H1 (cell line): Measurements from ENCODE around the gene CDK2. TPM values are rescaled to one million over a fixed set of nuclear protein-coding genes. Genes with fewer than 3 reads are reported as not detected.

Experiments used
- CTCF ChIA-PET: fragments of 300-600 bp; sonication (Branson Sonifier 250); formaldehyde crosslinking; loops from one replicate; lab custom pipeline; 2021; ENCODE audit not compliant: partially characterized antibody; lab: Charles Lee
- POLR2A ChIA-PET: fragments of 300-600 bp; sonication (Branson Sonifier 250); formaldehyde crosslinking; loops from one replicate; lab custom pipeline; 2021; ENCODE audit warnings: inconsistent platforms; ENCODE audit not compliant: partially characterized antibody; lab: Charles Lee
- DNase-seq, 2 experiments: peaks; one replicate each; pipeline versions ENCODE4 v3.0.0 to v3.0.0-alpha.2; 2010 to 2022; ENCODE audit warnings: low spot score in 2 of 2, low read depth in 1 of 2, mixed read lengths in 1 of 2
- FAIRE-seq: peaks from 2 replicates; lab custom pipeline; 2011; peaks lifted over from hg19 to GRCh38; lab: Jason Lieb, UNC
- H2AFZ ChIP-seq: 2 replicates; pipeline ENCODE4 v1.8.1; 2012; ENCODE audit warnings: low read length, inconsistent platforms
- H2AK5ac ChIP-seq: 2 replicates; pipeline ENCODE4 v1.6.1; 2013; ENCODE audit warnings: low read depth, low read length
- H2BK120ac ChIP-seq: replicated peaks from 2 replicates; pipeline ENCODE3; 2013; ENCODE audit warnings: low read depth, low read length, inconsistent platforms
- H2BK12ac ChIP-seq: 2 replicates; pipeline ENCODE4 v1.6.1; 2013; ENCODE audit warnings: low read depth, low read length
- H2BK15ac ChIP-seq: 2 replicates; pipeline ENCODE4 v1.6.1; 2013; ENCODE audit warnings: low read length
- H2BK20ac ChIP-seq: 2 replicates; pipeline ENCODE4 v1.6.1; 2013; ENCODE audit warnings: low read length
- H2BK5ac ChIP-seq: 2 replicates; pipeline ENCODE4 v1.6.1; 2013; ENCODE audit warnings: low read depth, low read length
- H3K14ac ChIP-seq: 2 replicates; pipeline ENCODE4 v1.6.1; 2013; ENCODE audit warnings: inconsistent platforms; ENCODE audit not compliant: insufficient read length
- H3K18ac ChIP-seq: 2 replicates; pipeline ENCODE4 v1.6.1; 2013; ENCODE audit warnings: low read length; ENCODE audit errors: extremely low read depth
- H3K23ac ChIP-seq: 2 replicates; pipeline ENCODE4 v1.6.1; 2013; ENCODE audit warnings: inconsistent platforms; ENCODE audit not compliant: insufficient read length
- H3K23me2 ChIP-seq: 2 replicates; pipeline ENCODE4 v1.6.1; 2013; ENCODE audit warnings: low read depth, low read length
- H3K27ac ChIP-seq: 2 replicates; pipeline ENCODE4 v1.6.1; 2011; ENCODE audit warnings: low read depth, low read length, inconsistent platforms
- H3K27me3 ChIP-seq, 4 experiments: replicated peaks in 1 of 4; 1 replicate in 1 of 4; 2 replicates in 3 of 4; pipeline versions ENCODE4 v1.6.1 to v1.8.1; 2011 to 2013; ENCODE audit warnings: low read length in 3 of 4, mild to moderate bottlenecking in 3 of 4, inconsistent platforms in 2 of 4, mixed read lengths in 2 of 4, moderate library complexity in 1 of 4; ENCODE audit not compliant: control insufficient read depth in 3 of 4, insufficient read depth in 3 of 4; ENCODE audit errors: extremely low read depth in 1 of 4
- H3K36me3 ChIP-seq, 4 experiments: 2 replicates each; pipeline versions ENCODE4 v1.6.1 to v1.8.1; 2011 to 2013; ENCODE audit warnings: mild to moderate bottlenecking in 4 of 4, low read length in 3 of 4, moderate library complexity in 2 of 4, control low read depth in 1 of 4, inconsistent platforms in 1 of 4; ENCODE audit not compliant: insufficient read depth in 4 of 4, control insufficient read depth in 2 of 4
- H3K4ac ChIP-seq: replicated peaks from 2 replicates; pipeline ENCODE3; 2013; ENCODE audit warnings: low read length, low read depth, mixed read lengths, inconsistent platforms; ENCODE audit not compliant: insufficient read length
- H3K4me1 ChIP-seq, 4 experiments: replicated peaks in 1 of 4; 1 replicate in 1 of 4; 2 replicates in 3 of 4; pipeline versions ENCODE4 v1.6.1 to v1.8.1; 2011 to 2013; ENCODE audit warnings: low read length in 3 of 4, inconsistent platforms in 2 of 4, mixed read lengths in 1 of 4; ENCODE audit not compliant: insufficient read depth in 4 of 4, control insufficient read depth in 3 of 4
- H3K4me2 ChIP-seq, 2 experiments: 2 replicates each; pipeline versions ENCODE4 v1.6.1 to v1.8.1; 2011 to 2013; ENCODE audit warnings: low read depth in 2 of 2, low read length in 2 of 2, control low read depth in 1 of 2, inconsistent platforms in 1 of 2, mild to moderate bottlenecking in 1 of 2; ENCODE audit not compliant: insufficient read depth in 1 of 2
- H3K4me3 ChIP-seq, 4 experiments: fragments of 200-600, 300-600 bp in 1 of 4; sonication (generic), shearing (Covaris generic), sonication (Bioruptor Twin) in 1 of 4; 2 replicates each; pipeline versions ENCODE4 v1.5.1 to v1.8.1; 2011 to 2016; ENCODE audit warnings: low read length in 4 of 4, low read depth in 3 of 4, control low read depth in 2 of 4, inconsistent platforms in 2 of 4, mild to moderate bottlenecking in 2 of 4, mixed read lengths in 1 of 4, moderate library complexity in 1 of 4; ENCODE audit not compliant: insufficient read depth in 2 of 4; ENCODE audit errors: extremely low read depth in 1 of 4
- H3K56ac ChIP-seq: replicated peaks from 2 replicates; pipeline ENCODE3; 2013; ENCODE audit warnings: low read depth, mild to moderate bottlenecking, mixed read lengths, low read length, inconsistent platforms; ENCODE audit not compliant: insufficient read length
- H3K79me1 ChIP-seq: 2 replicates; pipeline ENCODE4 v1.6.1; 2013; ENCODE audit warnings: low read depth, low read length, control low read depth
- H3K79me2 ChIP-seq, 2 experiments: 2 replicates each; pipeline versions ENCODE4 v1.6.1 to v1.8.1; 2012 to 2013; ENCODE audit warnings: low read length in 2 of 2, mild to moderate bottlenecking in 2 of 2, inconsistent platforms in 1 of 2; ENCODE audit not compliant: insufficient read depth in 2 of 2, control insufficient read depth in 1 of 2
- H3K9ac ChIP-seq, 4 experiments: replicated peaks in 1 of 4; 1 replicate in 1 of 4; 2 replicates in 3 of 4; pipeline versions ENCODE4 v1.6.1 to v1.8.1; 2011 to 2013; ENCODE audit warnings: low read depth in 3 of 4, low read length in 3 of 4, control low read depth in 2 of 4, mild to moderate bottlenecking in 2 of 4, moderate library complexity in 2 of 4, inconsistent platforms in 1 of 4; ENCODE audit errors: extremely low read depth in 1 of 4
- H3K9me3 ChIP-seq, 2 experiments: 2 replicates each; pipeline versions ENCODE4 v1.6.1 to v1.8.1; 2012 to 2013; ENCODE audit warnings: mild to moderate bottlenecking in 2 of 2, moderate library complexity in 2 of 2, control low read depth in 1 of 2, inconsistent platforms in 1 of 2, low read depth in 1 of 2, low read length in 1 of 2, mixed read lengths in 1 of 2; ENCODE audit not compliant: insufficient read depth in 2 of 2
- H4K20me1 ChIP-seq, 2 experiments: replicated peaks in 1 of 2; 2 replicates each; pipeline versions ENCODE3 to v1.8.1; 2011 to 2013; ENCODE audit warnings: inconsistent platforms in 2 of 2, low read length in 2 of 2, mild to moderate bottlenecking in 1 of 2; ENCODE audit not compliant: insufficient read depth in 2 of 2, control insufficient read depth in 1 of 2
- H4K5ac ChIP-seq: 2 replicates; pipeline ENCODE4 v1.6.1; 2013; ENCODE audit warnings: low read length, low read depth, mixed read lengths, inconsistent platforms; ENCODE audit not compliant: insufficient read length
- H4K8ac ChIP-seq: 2 replicates; pipeline ENCODE4 v1.8.0; 2013; ENCODE audit warnings: mild to moderate bottlenecking, moderate library complexity, low read length, inconsistent platforms; ENCODE audit not compliant: insufficient read depth; ENCODE audit errors: extremely low read depth
- H4K91ac ChIP-seq: replicated peaks from 2 replicates; pipeline ENCODE3; 2013; ENCODE audit warnings: low read length, mixed read lengths, inconsistent platforms; ENCODE audit not compliant: insufficient read length
- BACH1 ChIP-seq: IDR thresholded peaks from 2 replicates; pipeline ENCODE4 v1.6.1; 2012; ENCODE audit warnings: low read length, improper control_type of control experiment
- CBX8 ChIP-seq: fragments of 300-800, 300-1000 bp; sonication (generic); IDR thresholded peaks from 2 replicates; pipeline ENCODE4 v1.7.1; 2016; ENCODE audit warnings: low read depth, low read length, borderline replicate concordance
- HDAC6 ChIP-seq: IDR thresholded peaks from one replicate; pipeline ENCODE4 v1.7.1; 2012; ENCODE audit warnings: low read depth, mild to moderate bottlenecking, inconsistent platforms, low read length, moderate library complexity
- NANOG ChIP-seq: IDR thresholded peaks from 2 replicates; pipeline ENCODE4 v1.6.1; 2011; ENCODE audit warnings: low read length, low read depth, mild to moderate bottlenecking, inconsistent platforms; ENCODE audit not compliant: insufficient read depth, poor library complexity, severe bottlenecking
- TAF7 ChIP-seq: optimal IDR thresholded peaks from 2 replicates; pipeline ENCODE3; 2011; ENCODE audit warnings: low read depth, mild to moderate bottlenecking, inconsistent platforms, low read length, moderate library complexity, borderline replicate concordance
- YY1 ChIP-seq: IDR thresholded peaks from 2 replicates; pipeline ENCODE4 v1.6.1; 2011; ENCODE audit warnings: low read depth, mild to moderate bottlenecking, low read length
- WGBS, 2 experiments: shearing (Covaris generic) in 1 of 2; methylation state at CpG; one replicate each; pipeline versions ENCODE4 v1.1.6 to v1.1.7; 2013 to 2015; ENCODE audit warnings: low lambda C conversion rate in 2 of 2, mixed read lengths in 2 of 2, inconsistent platforms in 1 of 2, low coverage in 1 of 2, missing lambda C conversion rate in 1 of 2; ENCODE audit not compliant: insufficient replicate concordance in 2 of 2, insufficient coverage in 1 of 2, insufficient read length in 1 of 2; ENCODE audit errors: extremely low coverage in 1 of 2, missing lambda C conversion rate in 1 of 2; 5-methylcytosine and 5-hydroxymethylcytosine counted together
- polyA plus RNA-seq, 7 experiments: library from polyadenylated mRNA; depleted of rRNA in 3 of 7; stranded (reverse) in 5 of 7; unstranded in 2 of 7; fragments of >200 nt in 5 of 7; fragments of 200-250 nt in 2 of 7; gene quantifications; 1 replicate in 5 of 7; 2 replicates in 1 of 7; 4 replicates in 1 of 7; pipeline versions ENCODE4 v1.2.1 to v1.2.3, GENCODE V29; 2011 to 2013; ENCODE audit warnings: missing spikeins in 2 of 7, mixed read lengths in 2 of 7
- total RNA-seq: library from RNA; stranded (reverse); fragmentation: NEBNext Ultra II Directional; extraction: Animal tissue kit (Norgen Biotek cat#: 25700); gene quantifications from 2 replicates; pipeline ENCODE4 v1.2.1, GENCODE V29; 2021
- TF ChIP-seq, protein P1 (sequence below): IDR thresholded peaks from 2 replicates; pipeline ENCODE4 v1.6.1; 2012; ENCODE audit warnings: inconsistent platforms
- TF ChIP-seq, protein P2 (sequence below): IDR thresholded peaks from 2 replicates; pipeline ENCODE4 v1.6.1; 2012; ENCODE audit warnings: inconsistent platforms
- TF ChIP-seq, protein P3 (sequence below): IDR thresholded peaks from 2 replicates; pipeline ENCODE4 v1.6.1; 2011; ENCODE audit warnings: low read length, improper control_type of control experiment

Gene CDK2
- total and polyA plus RNA-seq, 2 of the 8 experiments (the other 6 are each of a cell fraction or from before 2014, with no cell fraction given): 39.4 to 42.5 TPM

DNA sequence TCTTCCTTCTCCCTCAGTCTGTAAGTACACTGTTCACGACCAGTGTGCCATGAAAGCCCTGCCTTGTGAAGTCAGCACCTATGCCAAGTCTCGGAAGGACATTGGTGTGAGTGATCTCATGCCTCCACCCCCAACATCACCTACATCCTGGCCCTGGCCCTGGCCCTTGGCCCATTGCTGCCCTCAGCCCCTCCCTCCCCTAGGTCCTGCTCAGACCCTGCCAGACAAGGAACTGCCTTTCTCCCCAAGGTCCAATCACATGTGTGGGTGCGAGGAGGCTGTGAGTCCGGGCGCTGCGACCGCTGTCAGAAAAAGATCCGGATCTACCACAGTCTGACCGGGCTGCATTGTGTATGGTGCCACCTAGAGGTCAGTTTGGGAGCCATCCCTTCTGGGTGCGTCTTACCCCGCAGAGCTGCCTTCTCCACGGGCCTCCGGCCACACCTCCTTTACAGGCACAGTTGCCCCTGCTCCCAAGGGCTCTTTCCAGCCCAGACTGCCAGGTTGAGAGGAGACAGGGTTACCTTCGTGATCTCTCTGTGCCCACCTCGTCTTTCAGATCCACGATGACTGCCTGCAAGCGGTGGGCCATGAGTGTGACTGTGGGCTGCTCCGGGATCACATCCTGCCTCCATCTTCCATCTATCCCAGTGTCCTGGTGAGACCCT, 26.4 kb upstream of the CDK2 start:
- no peak overlapping the region for H4K5ac ChIP-seq
- H4K8ac ChIP-seq: no peak overlapping the region
- POLR2A ChIA-PET: interaction anchor here (0.8 to 2.5 kb wide), 13 partner anchors 10 to 200 kb away, joined by 3 to 18 read pairs (median 4); partner anchors contain the start of gene PYM1
- H3K23me2 ChIP-seq: peaks cover 2% of the 10 kb centered on the region; the same call in 1 of the 2 replicates
- peak overlapping the region; percentile 62; the same call in 1 of the 2 replicates for H2BK12ac ChIP-seq
- H3K27ac ChIP-seq: no peak overlapping the region
- no peaks in the 10 kb centered on the region for H3K36me3 ChIP-seq
- H3K27me3 ChIP-seq: peaks cover 0 to 2% (median 0%) of the 10 kb centered on the region in 4 experiments; a peak in 1 of 7 replicates
- peak overlapping the region; percentile 93 for H2AFZ ChIP-seq
- no peaks in the 10 kb centered on the region for H3K9me3 ChIP-seq
- peaks cover 0 to 9% (median 2%) of the 10 kb centered on the region in 4 experiments; a peak in 4 of 7 replicates for H3K4me1 ChIP-seq
- H3K79me2 ChIP-seq: no peaks in the 10 kb centered on the region
- H3K4ac ChIP-seq: no peak overlapping the region
- no peak overlapping the region; a peak in 1 of 8 replicates for H3K4me3 ChIP-seq
- FAIRE-seq: peak; percentile 75
- peak overlapping the region; percentile 73; the same call in 1 of the 2 replicates for H2BK15ac ChIP-seq
- no peaks in the 10 kb centered on the region for H4K20me1 ChIP-seq
- peak overlapping the region in 1 of 2 experiments; percentile 49; a peak in 2 of 4 replicates for H3K4me2 ChIP-seq
- H3K56ac ChIP-seq: no peak overlapping the region
- no peak overlapping the region for H3K14ac ChIP-seq
- peak overlapping the region; percentile 76; the same call in 1 of the 2 replicates for H2BK5ac ChIP-seq
- H3K9ac ChIP-seq: no peak overlapping the region; a peak in 1 of 7 replicates
- H3K18ac ChIP-seq: peak overlapping the region; percentile 41; the same call in 1 of the 2 replicates
- 32% methylated on average over 18 of the region's 18 CpGs; no CpG with 5 or more reads in 1 of the 2 experiments for WGBS, 2 experiments
- CTCF ChIA-PET: interaction anchor here (0.6 to 7.9 kb wide), 37 partner anchors 9 to 210 kb away, joined by 3 to 71 read pairs (median 4); partner anchors contain the start of genes DGKA, DNAJC14, ORMDL2 and PYM1
- no peak overlapping the region for H3K23ac ChIP-seq
- peak; percentile 83 to 95 for DNase-seq
- no peak overlapping the region for H2AK5ac ChIP-seq
- no peak overlapping the region for H4K91ac ChIP-seq
- no peaks in the 10 kb centered on the region for H3K79me1 ChIP-seq
- no peak overlapping the region for H2BK120ac ChIP-seq
- H2BK20ac ChIP-seq: no peak overlapping the region
- TF ChIP-seq, protein P1, sequence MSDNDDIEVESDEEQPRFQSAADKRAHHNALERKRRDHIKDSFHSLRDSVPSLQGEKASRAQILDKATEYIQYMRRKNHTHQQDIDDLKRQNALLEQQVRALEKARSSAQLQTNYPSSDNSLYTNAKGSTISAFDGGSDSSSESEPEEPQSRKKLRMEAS: peak; percentile 78
- no peak for TF ChIP-seq NANOG
- no peak for TF ChIP-seq BACH1
- TF ChIP-seq, protein P2, sequence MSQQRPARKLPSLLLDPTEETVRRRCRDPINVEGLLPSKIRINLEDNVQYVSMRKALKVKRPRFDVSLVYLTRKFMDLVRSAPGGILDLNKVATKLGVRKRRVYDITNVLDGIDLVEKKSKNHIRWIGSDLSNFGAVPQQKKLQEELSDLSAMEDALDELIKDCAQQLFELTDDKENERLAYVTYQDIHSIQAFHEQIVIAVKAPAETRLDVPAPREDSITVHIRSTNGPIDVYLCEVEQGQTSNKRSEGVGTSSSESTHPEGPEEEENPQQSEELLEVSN: no peak
- no peak for TF ChIP-seq YY1
- no peak for TF ChIP-seq HDAC6
- no peak for TF ChIP-seq TAF7
- TF ChIP-seq CBX8: no peak
- TF ChIP-seq, protein P3, sequence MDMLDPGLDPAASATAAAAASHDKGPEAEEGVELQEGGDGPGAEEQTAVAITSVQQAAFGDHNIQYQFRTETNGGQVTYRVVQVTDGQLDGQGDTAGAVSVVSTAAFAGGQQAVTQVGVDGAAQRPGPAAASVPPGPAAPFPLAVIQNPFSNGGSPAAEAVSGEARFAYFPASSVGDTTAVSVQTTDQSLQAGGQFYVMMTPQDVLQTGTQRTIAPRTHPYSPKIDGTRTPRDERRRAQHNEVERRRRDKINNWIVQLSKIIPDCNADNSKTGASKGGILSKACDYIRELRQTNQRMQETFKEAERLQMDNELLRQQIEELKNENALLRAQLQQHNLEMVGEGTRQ: no peak
